ENCODE results near the gene TESK2. TPM values are rescaled to one million over a fixed set of nuclear protein-coding genes. Genes with fewer than 3 reads are reported as not detected.

Gene TESK2
- total and polyA plus RNA-seq, 2 of the 13 experiments (the other 11 are each of a cell fraction or from before 2014, with no cell fraction given), result 5.5 to 9.6 TPM

GRCh38 chr1:45521413-45522323 lies 30.7 kb upstream of the TESK2 start, which contains the start of gene PRDX1 (continued):
- 0 out of 2 replicates have a peak, but pooled peaks have one; percentile 69 for TF ChIP-seq HIC2 (CRISPR knock-in tag; IDR thresholded peaks at IDR 0.05; ENCODE audit: low read depth)
- TF ChIP-seq ZNF510 (CRISPR knock-in tag; IDR thresholded peaks at IDR 0.05; ENCODE audit: low read depth), result peak; percentile 68; the same call in 1 of the 2 replicates
- TF ChIP-seq ZNF44 (CRISPR knock-in tag; IDR thresholded peaks at IDR 0.05), result 0 out of 2 replicates have a peak, but pooled peaks have one; percentile 54
- TF ChIP-seq ZFP41 (CRISPR knock-in tag; IDR thresholded peaks at IDR 0.05; ENCODE audit: borderline replicate concordance), result peak; percentile 34; the same call in 1 of the 2 replicates
- TF ChIP-seq CREB1 (IDR thresholded peaks at IDR 0.05), result no peak
- peak; percentile 69 for TF ChIP-seq CREB1 (CRISPR knock-in tag; IDR thresholded peaks at IDR 0.05)
- TF ChIP-seq, protein P1, sequence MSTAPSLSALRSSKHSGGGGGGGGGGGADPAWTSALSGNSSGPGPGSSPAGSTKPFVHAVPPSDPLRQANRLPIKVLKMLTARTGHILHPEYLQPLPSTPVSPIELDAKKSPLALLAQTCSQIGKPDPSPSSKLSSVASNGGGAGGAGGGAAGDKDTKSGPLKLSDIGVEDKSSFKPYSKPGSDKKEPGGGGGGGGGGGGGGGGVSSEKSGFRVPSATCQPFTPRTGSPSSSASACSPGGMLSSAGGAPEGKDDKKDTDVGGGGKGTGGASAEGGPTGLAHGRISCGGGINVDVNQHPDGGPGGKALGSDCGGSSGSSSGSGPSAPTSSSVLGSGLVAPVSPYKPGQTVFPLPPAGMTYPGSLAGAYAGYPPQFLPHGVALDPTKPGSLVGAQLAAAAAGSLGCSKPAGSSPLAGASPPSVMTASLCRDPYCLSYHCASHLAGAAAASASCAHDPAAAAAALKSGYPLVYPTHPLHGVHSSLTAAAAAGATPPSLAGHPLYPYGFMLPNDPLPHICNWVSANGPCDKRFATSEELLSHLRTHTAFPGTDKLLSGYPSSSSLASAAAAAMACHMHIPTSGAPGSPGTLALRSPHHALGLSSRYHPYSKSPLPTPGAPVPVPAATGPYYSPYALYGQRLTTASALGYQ (CRISPR knock-in tag; IDR thresholded peaks at IDR 0.05), result peak; percentile 81
- 0 out of 2 replicates have a peak, but pooled peaks have one; percentile 32 for TF ChIP-seq ZNF720 (CRISPR knock-in tag; IDR thresholded peaks at IDR 0.05)
- 0 out of 2 replicates have a peak, but pooled peaks have one; percentile 50 for TF ChIP-seq RFX3 (CRISPR knock-in tag; IDR thresholded peaks at IDR 0.05)
- TF ChIP-seq ZNF121 (CRISPR knock-in tag; IDR thresholded peaks at IDR 0.05), result peak; percentile 82
- TF ChIP-seq MLX (CRISPR knock-in tag; IDR thresholded peaks at IDR 0.05), result peak; percentile 68; the same call in 1 of the 2 replicates
- no peak; the same call in 1 of the 2 replicates for TF ChIP-seq ZNF468 (CRISPR knock-in tag; IDR thresholded peaks at IDR 0.05)
- no peak; the same call in 1 of the 2 replicates for TF ChIP-seq NFATC3 (CRISPR knock-in tag; IDR thresholded peaks at IDR 0.05)
- TF ChIP-seq TIGD3 (CRISPR knock-in tag; IDR thresholded peaks at IDR 0.05; ENCODE audit: borderline replicate concordance), result 0 out of 2 replicates have a peak, but pooled peaks have one; percentile 26
- no peak for TF ChIP-seq NFIB (CRISPR knock-in tag; IDR thresholded peaks at IDR 0.05; ENCODE audit: borderline replicate concordance)
- TF ChIP-seq SRY (CRISPR knock-in tag; IDR thresholded peaks at IDR 0.05), result peak; percentile 86
- peak; percentile 97 for TF ChIP-seq ZSCAN9 (CRISPR knock-in tag; IDR thresholded peaks at IDR 0.05; ENCODE audit: borderline replicate concordance)
- peak; percentile 95 for TF ChIP-seq MXI1 (IDR thresholded peaks at IDR 0.05; ENCODE audit: borderline replicate concordance, low read depth, low read length)
- TF ChIP-seq, protein P2, sequence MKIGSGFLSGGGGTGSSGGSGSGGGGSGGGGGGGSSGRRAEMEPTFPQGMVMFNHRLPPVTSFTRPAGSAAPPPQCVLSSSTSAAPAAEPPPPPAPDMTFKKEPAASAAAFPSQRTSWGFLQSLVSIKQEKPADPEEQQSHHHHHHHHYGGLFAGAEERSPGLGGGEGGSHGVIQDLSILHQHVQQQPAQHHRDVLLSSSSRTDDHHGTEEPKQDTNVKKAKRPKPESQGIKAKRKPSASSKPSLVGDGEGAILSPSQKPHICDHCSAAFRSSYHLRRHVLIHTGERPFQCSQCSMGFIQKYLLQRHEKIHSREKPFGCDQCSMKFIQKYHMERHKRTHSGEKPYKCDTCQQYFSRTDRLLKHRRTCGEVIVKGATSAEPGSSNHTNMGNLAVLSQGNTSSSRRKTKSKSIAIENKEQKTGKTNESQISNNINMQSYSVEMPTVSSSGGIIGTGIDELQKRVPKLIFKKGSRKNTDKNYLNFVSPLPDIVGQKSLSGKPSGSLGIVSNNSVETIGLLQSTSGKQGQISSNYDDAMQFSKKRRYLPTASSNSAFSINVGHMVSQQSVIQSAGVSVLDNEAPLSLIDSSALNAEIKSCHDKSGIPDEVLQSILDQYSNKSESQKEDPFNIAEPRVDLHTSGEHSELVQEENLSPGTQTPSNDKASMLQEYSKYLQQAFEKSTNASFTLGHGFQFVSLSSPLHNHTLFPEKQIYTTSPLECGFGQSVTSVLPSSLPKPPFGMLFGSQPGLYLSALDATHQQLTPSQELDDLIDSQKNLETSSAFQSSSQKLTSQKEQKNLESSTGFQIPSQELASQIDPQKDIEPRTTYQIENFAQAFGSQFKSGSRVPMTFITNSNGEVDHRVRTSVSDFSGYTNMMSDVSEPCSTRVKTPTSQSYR (CRISPR knock-in tag; IDR thresholded peaks at IDR 0.05; ENCODE audit: borderline replicate concordance), result peak; percentile 75; the same call in 1 of the 2 replicates
- peak; percentile 96 for TF ChIP-seq MYNN (CRISPR knock-in tag; IDR thresholded peaks at IDR 0.05; ENCODE audit: low read depth)
